GM19468 (cell line): ENCODE results near the gene ACBD6.

Experiments
- ATAC-seq: cut with Tn5 transposase; IDR thresholded peaks from one replicate; pipeline ENCODE4 v1.9.1; 2021; ENCODE audit warnings: mild to moderate bottlenecking, moderate library complexity, moderate number of reproducible peaks; ENCODE audit not compliant: unreplicated experiment; ENCODE audit errors: extremely low read depth

Gene ACBD6

GRCh38 chr1:180278194-180278515, 224.2 kb downstream of the ACBD6 start:
- ATAC-seq, result no peak

GRCh38 chr1:180277476-180278193, 224.7 kb downstream of the ACBD6 start:
- no peak for ATAC-seq

- no peak for ATAC-seq
Measured at GRCh38 chr1:180275726-180276125, 226.7 kb downstream of the ACBD6 start.

- ATAC-seq, result no peak
Measured at GRCh38 chr1:180274221-180274620, 228.2 kb downstream of the ACBD6 start.

- ATAC-seq, result no peak
Measured at GRCh38 chr1:180273066-180273465, 229.3 kb downstream of the ACBD6 start.

GRCh38 chr1:180272395-180272794, 230.0 kb downstream of the ACBD6 start:
- ATAC-seq, result no peak

GRCh38 chr1:180271272-180272255, 230.8 kb downstream of the ACBD6 start:
- ATAC-seq, result no peak

- no peak for ATAC-seq
Measured at GRCh38 chr1:180270530-180271271, 231.7 kb downstream of the ACBD6 start.

GRCh38 chr1:180269645-180270529, 232.5 kb downstream of the ACBD6 start:
- ATAC-seq, result no peak

GRCh38 chr1:180268556-180269075, 233.8 kb downstream of the ACBD6 start:
- ATAC-seq, result no peak

GRCh38 chr1:180267761-180268555, 234.4 kb downstream of the ACBD6 start:
- ATAC-seq, result no peak

GRCh38 chr1:180267211-180267561, 235.2 kb downstream of the ACBD6 start:
- ATAC-seq, result no peak

GRCh38 chr1:180266275-180267210, 235.8 kb downstream of the ACBD6 start:
- ATAC-seq, result no peak

GRCh38 chr1:180265871-180266270, 236.5 kb downstream of the ACBD6 start:
- ATAC-seq, result no peak

GRCh38 chr1:180265201-180265600, 237.2 kb downstream of the ACBD6 start:
- ATAC-seq, result no peak

- no peak for ATAC-seq
Measured at GRCh38 chr1:180264595-180264994, 237.8 kb downstream of the ACBD6 start.

GRCh38 chr1:180262628-180263488, 239.5 kb downstream of the ACBD6 start:
- no peak for ATAC-seq
